MV-4-11 (cell line): ENCODE results near the gene PMEPA1.

ENCODE experiments used
- DNase-seq: peaks from one replicate; lab custom pipeline; 2025; lab: John Stamatoyannopoulos, UW

Gene PMEPA1, protein sequence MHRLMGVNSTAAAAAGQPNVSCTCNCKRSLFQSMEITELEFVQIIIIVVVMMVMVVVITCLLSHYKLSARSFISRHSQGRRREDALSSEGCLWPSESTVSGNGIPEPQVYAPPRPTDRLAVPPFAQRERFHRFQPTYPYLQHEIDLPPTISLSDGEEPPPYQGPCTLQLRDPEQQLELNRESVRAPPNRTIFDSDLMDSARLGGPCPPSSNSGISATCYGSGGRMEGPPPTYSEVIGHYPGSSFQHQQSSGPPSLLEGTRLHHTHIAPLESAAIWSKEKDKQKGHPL

GRCh38 chr20:57709823-57710799 lies at the start of gene PMEPA1:
PMEPA1 (minus strand) TSS chr20:57710015; CDS start chr20:57709582, 433 bp downstream.
- peak; percentile 84 for DNase-seq

GRCh38 chr20:57757767-57758166 lies 48.0 kb upstream of the PMEPA1 start:
- no peak for DNase-seq

DNA sequence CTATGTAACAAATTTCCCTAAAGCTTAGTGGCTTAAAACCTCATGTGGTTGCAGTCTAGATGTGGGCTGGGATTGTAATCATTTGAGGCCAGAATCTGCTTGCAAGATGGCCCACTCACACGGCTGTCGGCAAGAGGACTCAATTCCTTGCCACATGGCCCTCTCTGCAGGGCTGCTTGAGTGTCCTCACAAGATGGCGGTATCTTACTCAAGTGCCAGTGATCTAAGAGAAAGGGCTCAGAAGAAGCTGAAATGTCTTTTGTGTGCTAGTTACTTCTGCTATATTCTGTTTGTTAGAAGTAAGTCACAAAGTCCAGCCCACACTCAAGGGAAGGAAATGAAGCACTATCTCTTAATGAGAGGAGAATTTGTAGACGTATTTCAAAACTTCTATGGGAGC lies 47.1 kb upstream of the PMEPA1 start:
- DNase-seq = no peak

DNA sequence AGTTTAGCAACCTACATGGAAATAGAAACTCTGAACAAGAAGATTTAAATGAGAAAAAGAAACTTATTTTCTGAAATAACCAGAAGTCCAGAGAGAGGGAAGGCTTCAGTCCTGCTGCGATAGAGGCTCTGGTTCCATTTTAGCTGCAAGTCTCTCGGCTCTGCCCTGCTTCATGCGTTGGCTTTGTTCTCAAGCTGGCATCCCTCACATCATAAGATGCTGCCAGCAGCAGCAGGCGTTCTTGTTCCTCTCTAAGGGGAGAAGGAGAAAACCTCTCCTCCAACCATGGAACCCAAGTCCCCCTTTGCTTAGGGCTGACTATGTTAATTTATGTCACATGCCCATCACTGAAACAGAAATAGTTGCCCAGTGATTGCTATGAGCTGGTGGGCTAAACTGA lies 46.4 kb upstream of the PMEPA1 start:
- no peak for DNase-seq

GRCh38 chr20:57755609-57756008 lies 45.8 kb upstream of the PMEPA1 start:
- no peak for DNase-seq

DNA sequence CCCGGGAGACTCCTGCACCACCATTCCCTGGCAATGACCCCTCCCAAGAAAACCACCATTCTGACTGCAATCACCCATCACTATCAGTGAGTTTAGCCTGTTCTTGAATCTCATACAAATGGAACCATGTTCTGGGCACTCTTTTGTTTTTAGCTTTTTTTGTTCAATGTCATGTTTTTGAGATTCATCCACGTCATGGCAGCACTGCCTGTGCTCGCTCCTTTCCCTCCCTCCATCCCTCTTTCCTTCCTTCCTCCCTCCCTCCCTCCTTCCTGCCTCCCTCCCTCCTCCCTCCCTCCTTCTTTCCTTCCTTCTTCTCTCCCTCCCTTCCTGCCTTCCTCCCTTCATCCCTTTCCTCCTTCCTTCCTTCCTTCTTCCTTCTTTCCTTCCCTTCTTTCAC lies 44.4 kb upstream of the PMEPA1 start:
- no peak for DNase-seq

DNA sequence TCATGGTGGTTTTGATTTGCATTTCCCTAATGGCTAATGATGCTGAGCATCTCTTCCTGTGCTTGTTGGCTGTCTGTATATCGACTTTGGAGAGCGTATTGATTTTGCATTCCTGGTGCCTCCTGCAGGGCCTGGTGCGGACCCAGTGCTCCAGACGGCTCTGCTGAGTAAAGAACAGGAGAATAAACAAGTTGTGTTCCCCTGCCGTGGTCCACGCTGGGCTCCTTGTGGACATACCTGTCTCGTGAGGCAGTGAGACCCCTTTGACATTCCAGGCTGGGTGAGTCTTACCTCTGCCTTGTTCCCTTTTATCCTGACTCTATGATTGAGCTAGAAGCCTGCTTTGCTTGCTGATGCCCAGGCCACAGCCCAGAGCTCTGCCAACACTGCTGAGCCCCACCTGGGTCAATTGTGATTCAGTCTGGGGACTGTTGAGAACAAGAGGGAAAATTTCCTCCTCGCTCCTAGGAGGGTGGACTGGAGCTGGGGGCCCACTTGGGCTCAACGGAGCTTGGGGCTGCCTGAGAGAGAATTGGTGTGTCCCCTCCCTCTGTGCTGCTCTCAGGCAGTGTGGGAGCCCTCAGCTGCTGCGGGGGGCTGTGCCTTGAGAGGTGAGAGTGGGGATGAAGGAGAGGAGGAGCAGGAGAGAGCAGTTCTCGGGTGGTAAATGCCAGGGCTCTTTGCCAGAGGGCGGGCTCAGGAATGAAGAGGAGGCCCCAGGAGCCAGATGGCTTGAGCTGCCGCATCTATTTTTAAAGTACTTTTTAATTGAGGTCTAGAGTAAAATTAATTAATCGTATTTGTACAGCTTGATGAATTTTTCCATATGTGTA lies 43.7 kb upstream of the PMEPA1 start:
- DNase-seq = no peak

DNA sequence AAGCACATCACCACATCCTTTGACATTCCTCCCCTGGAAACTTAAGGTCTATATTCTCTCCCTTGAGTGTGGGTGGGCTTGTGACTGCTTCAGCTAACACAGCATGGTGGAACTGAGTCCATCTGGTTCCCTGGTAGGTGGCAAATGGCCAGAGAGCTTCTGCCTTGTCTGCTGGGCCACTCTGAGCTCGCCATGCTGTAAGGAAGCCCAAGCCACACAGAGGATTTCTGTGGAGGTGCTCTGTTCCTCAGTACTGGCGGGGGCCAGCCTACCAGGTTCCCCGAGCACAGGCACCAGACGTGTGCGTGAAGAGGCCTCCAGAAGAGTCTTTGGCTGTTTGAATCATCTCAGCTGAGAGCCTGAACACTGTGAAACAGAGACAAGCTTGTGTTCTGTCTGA lies 41.6 kb upstream of the PMEPA1 start:
- DNase-seq = no peak

GRCh38 chr20:57749869-57750268 lies 40.1 kb upstream of the PMEPA1 start:
- no peak for DNase-seq

- DNase-seq = no peak
These were observed 39.4 kb upstream of the PMEPA1 start for GRCh38 chr20:57749131-57749690.

DNA sequence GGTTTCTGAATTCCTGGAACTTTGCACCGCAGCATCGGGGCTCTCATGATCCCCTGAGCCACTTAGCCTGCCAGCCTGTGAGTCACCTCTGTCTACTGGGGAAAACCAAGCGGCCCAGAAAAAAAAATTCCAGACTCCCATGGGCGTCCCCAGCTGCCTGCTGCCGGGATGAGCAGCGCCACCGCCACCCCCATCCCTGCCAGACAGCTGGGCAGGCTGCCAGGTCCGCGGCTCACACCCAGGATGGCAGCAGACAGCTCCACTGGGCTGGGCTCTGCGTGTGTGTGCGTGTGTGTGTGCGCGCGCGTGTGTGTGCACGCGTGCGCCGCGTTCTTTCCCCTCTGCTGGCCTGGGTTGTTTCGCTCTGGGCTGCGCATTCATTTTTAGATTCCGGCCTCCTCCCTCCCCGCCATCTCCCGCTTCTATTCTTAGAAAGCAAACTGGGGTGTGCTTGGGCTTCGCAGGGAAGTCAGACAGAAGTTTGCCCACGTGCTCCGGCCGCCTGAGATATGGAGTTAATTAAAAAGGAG lies 38.9 kb upstream of the PMEPA1 start:
- peak; percentile 53 for DNase-seq

DNA sequence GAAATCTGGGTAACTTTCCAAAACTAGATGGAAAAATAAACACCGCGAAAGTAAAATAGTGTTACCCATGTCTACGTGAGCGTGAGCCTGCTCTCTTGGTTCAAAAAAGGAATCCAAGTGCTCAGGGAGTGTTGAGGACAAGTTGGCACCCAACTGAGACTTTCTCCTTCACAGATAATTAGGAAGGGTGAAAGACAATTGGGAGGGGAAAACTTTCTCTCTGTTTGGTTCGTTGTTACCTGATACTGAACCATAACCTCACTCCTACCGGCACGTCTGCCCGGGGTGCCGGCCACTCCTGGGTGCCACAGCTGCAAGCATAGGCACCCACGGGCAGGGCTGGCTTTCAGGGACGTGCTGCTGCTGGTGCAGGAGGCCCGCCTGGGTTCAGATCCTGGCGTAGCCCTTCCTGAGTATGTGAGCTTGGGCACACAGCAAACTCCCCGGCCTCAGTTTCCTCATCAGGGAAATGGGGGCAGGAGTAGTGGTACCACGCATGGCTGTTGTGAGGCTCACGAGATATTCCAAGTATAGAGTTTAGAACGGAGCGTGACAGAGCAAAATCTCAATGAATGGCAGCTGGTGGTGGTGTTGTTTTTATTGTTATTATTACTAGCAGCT lies 38.2 kb upstream of the PMEPA1 start:
- no peak for DNase-seq

GRCh38 chr20:57746832-57747404 lies 37.1 kb upstream of the PMEPA1 start:
- no peak for DNase-seq

DNA sequence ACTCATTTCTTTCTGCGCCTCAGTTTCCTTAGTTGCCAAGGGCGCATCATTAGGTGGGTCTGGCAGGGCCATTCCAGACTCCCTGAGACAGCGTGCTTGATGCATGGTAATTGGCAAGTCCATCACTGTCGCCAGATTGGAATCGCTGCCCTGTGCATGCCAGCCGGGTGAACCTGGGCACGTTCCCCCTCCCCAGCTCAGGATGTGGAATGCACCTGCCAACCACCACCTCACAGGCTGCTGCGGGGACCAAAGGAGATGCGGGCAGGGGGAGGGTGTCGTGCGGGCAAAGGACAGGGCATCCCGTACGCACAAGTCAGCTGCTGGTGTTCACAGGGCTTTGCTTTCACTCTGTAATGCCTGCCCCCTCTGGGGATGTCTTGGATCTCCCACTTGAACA lies 36.4 kb upstream of the PMEPA1 start:
- no peak for DNase-seq

DNA sequence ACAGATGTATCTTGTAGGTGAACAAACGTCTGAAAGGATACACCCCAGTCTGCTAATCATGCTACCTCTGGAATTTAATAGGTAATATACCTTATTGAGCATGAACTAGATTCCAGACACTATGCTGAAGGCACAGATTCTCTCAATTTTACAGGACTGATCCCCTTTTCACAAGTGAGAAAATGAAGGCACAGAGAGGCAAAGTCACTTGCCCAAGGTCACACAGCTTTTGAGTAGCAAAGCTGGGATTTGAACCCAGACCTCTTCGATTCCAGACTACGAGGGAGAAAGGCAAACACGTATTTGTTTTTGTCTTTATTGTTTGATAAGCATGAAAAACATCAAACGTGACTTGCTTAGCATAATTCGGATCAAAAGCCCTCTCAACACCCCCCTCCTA lies 34.4 kb upstream of the PMEPA1 start:
- DNase-seq = no peak

- DNase-seq = no peak
These were observed 33.8 kb upstream of the PMEPA1 start for GRCh38 chr20:57743450-57744095.

DNA sequence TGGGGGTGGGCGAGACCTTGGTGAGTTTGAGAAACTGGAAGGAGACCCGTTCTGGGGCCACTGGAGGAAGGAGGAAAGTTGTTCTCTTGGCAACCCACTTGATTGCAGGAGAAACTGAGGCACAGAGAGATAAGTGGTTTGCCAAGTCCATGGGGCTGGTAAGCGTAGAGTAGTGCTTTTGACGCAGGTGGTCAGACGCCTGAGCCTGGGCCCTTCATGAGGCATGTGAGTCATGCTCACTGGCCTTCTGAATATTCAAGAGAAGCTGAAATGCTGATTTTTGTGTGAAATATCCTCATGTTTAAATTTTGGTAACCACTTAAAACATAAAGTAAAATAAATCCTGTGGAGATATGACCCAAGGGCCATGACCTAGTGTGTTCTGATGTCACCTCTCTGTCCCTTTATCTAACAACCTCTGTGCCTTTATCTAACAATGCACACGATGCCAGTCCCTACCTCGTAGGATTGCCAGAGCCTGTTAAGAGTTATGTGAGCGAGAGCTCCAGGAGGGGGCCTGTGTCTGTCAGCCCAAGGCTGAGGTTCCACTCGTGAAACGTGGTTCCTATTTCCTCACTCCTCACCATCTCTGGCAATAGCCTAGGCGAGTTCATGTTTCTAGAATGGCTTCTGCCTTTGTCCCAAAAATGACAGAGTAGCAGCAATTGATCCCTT lies 32.8 kb upstream of the PMEPA1 start:
- DNase-seq = no peak

DNA sequence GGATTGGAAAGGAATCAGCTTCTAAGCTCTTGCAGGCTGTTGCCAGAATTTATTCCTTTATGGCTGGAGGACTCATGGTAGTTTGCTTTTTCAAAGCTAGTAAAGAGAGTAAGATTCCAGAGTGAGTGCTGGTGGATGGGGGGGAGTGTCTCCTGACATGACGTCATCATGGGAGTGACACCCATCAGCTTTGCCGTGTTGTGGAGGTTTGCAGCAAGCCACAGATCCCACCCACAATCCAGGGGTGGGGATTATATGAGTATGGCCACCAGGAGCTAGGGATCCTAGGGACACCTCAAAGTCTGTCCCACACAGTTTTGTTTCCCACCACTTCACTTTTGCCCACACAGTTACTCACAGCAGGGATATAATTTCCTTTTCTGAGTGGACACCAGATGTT lies 28.7 kb upstream of the PMEPA1 start:
- DNase-seq = no peak

DNA sequence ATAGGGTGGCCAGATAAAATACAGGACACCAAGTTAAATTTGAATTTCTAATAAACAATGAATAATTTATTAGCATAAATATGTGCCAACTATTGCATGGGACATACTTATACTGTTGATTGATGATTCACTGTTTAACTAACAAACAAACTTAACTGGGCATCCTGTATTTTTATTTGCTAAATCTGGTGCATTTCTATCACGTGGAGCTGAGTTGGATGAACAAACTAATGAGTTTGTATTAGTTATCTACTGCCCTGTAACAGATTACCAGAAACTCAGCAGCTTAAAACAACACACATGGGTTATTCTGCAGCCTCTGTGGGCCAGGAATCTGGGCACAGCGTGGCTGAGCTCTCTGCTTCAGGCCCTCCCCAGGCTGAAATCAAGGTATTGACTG lies 28.2 kb upstream of the PMEPA1 start:
- DNase-seq = no peak

GRCh38 chr20:57737349-57737748 lies 27.5 kb upstream of the PMEPA1 start:
- DNase-seq = no peak
